CD4-positive, alpha-beta T cell treated with Interleukin-12 subunit alpha and Interleukin-12 subunit beta, for 1 hour (primary cell): ENCODE data around the gene ZNF296.

ENCODE experiments used
- DNase-seq: peaks from one replicate; pipeline ENCODE4 v3.0.0-alpha.2; 2020

Gene ZNF296

GRCh38 chr19:45079911-45080370, 3.7 kb upstream of the ZNF296 start:
- DNase-seq, result no peak

- peak; percentile 82 for DNase-seq
Measured at GRCh38 chr19:45079063-45079910, 3.0 kb upstream of the ZNF296 start, which contains the start of gene GEMIN7. TSS of gene GEMIN7 (plus strand) at chr19:45079260. CDS start at chr19:45090115, 10,855 bp downstream.

- DNase-seq, result no peak
Measured at GRCh38 chr19:45078390-45079062, 2.2 kb upstream of the ZNF296 start.

GRCh38 chr19:45076851-45077730, 813 bp upstream of the ZNF296 start:
- DNase-seq, result no peak

- DNase-seq, result peak; percentile 55
Measured at GRCh38 chr19:45075301-45076028, 813 bp downstream of the ZNF296 start.

GRCh38 chr19:45074744-45075300, 1.5 kb downstream of the ZNF296 start:
- no peak for DNase-seq

GRCh38 chr19:45071969-45072790, 4.1 kb downstream of the ZNF296 start:
- DNase-seq, result no peak

GRCh38 chr19:45071545-45071938, 4.7 kb downstream of the ZNF296 start:
- no peak for DNase-seq

GRCh38 chr19:45070861-45071544, 5.3 kb downstream of the ZNF296 start:
- no peak for DNase-seq

GRCh38 chr19:45070214-45070613, 6.1 kb downstream of the ZNF296 start:
- DNase-seq, result no peak

GRCh38 chr19:45069056-45069455, 7.2 kb downstream of the ZNF296 start:
- DNase-seq, result no peak

GRCh38 chr19:45068041-45068440, 8.2 kb downstream of the ZNF296 start:
- DNase-seq, result no peak

GRCh38 chr19:45066921-45067661, 9.2 kb downstream of the ZNF296 start:
- no peak for DNase-seq

- DNase-seq, result no peak
Measured at GRCh38 chr19:45063851-45064801, 12.2 kb downstream of the ZNF296 start.

- DNase-seq, result no peak
Measured at GRCh38 chr19:45061965-45062364, 14.3 kb downstream of the ZNF296 start.

GRCh38 chr19:45059258-45059965, 16.9 kb downstream of the ZNF296 start:
- DNase-seq, result peak; percentile 86

- DNase-seq, result no peak
Measured at GRCh38 chr19:45058622-45059159, 17.6 kb downstream of the ZNF296 start.

- DNase-seq, result no peak
Measured at GRCh38 chr19:45057444-45057843, 18.8 kb downstream of the ZNF296 start.
